Thyroid gland (tissue), 4 donors: Measurements from ENCODE around the gene CHCHD10. TPM values are rescaled to one million over a fixed set of nuclear protein-coding genes. Genes with fewer than 3 reads are reported as not detected.

Experiments used
- DNase-seq, 2 donors: peaks; one replicate each; pipeline ENCODE4 v3.0.0-alpha.2; 2019
- H3K27ac ChIP-seq, 3 donors: fragments of 200-600 bp; sonication (generic); 1 replicate in 2 of 3; 2 replicates in 1 of 3; pipeline ENCODE4 v1.5.1; 2016 to 2019; ENCODE audit warnings: mild to moderate bottlenecking in 1 of 3, moderate library complexity in 1 of 3
- H3K27me3 ChIP-seq: fragments of 200-600 bp; sonication (generic); one replicate; pipeline ENCODE4 v1.5.1; 2019
- H3K36me3 ChIP-seq, 2 donors: fragments of 200-600 bp; sonication (generic); one replicate each; pipeline ENCODE4 v1.5.1; 2016 to 2019
- H3K4me1 ChIP-seq, 2 donors: fragments of 200-600 bp; sonication (generic); one replicate each; pipeline ENCODE4 v1.5.1; 2017 to 2019
- H3K4me3 ChIP-seq, 3 donors: fragments of 200-600 bp; sonication (generic); replicated peaks in 1 of 3; 1 replicate in 2 of 3; 2 replicates in 1 of 3; pipeline ENCODE4 v1.5.1; 2016; ENCODE audit warnings: mild to moderate bottlenecking in 1 of 3
- H3K9me3 ChIP-seq: fragments of 200-600 bp; sonication (generic); one replicate; pipeline ENCODE4 v1.5.1; 2017
- POLR2A ChIP-seq, 2 donors: fragments of 450-650 bp; IDR thresholded peaks; one replicate each; pipeline ENCODE4 v1.6.1; 2017; ENCODE audit warnings: antibody characterized with exemption in 2 of 2, mild to moderate bottlenecking in 2 of 2, moderate library complexity in 1 of 2
- WGBS, 2 donors: methylation state at CpG; one replicate each; pipeline ENCODE4 v1.1.5; 2017; 5-methylcytosine and 5-hydroxymethylcytosine counted together
- intact Hi-C: fragments of 100-400 bp; cut with DNase I; formaldehyde crosslinking; loops from one replicate; pipeline ENCODE4 v1.15.1; 2023
- total RNA-seq, 4 donors: library from RNA; depleted of rRNA; stranded (reverse); fragments of >200 nt; gene quantifications; one replicate each; pipeline ENCODE4 v1.2.3, GENCODE V29; 2016
- TF ChIP-seq, protein P1 (sequence below), 6 experiments: fragments of 200-600 bp in 3 of 6; fragments of 450-650 bp in 3 of 6; sonication (generic) in 3 of 6; IDR thresholded peaks; one replicate each; pipeline ENCODE4 v1.5.1; 2016 to 2019; ENCODE audit warnings: antibody characterized with exemption in 6 of 6, mild to moderate bottlenecking in 2 of 6, inconsistent platforms in 1 of 6, moderate library complexity in 1 of 6

The CHCHD10 gene
- total RNA-seq, 4 donors from 2014 or later: 9.4 to 154 (median 47.0) TPM

DNA sequence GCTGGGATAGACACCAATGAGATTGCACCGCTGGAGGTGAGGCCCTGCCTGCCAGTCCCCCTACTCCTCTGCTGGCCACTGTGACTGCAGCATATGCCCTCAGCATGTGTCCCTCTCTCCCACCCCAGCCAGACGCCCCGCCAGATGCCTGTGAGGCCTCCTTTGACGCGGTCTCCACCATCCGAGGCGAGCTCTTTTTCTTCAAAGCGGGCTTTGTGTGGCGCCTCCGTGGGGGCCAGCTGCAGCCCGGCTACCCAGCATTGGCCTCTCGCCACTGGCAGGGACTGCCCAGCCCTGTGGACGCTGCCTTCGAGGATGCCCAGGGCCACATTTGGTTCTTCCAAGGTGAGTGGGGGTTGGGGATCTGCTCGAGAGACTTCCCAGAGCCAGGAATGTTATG lies 13.3 kb upstream of the CHCHD10 start:
- TF ChIP-seq, protein P1, sequence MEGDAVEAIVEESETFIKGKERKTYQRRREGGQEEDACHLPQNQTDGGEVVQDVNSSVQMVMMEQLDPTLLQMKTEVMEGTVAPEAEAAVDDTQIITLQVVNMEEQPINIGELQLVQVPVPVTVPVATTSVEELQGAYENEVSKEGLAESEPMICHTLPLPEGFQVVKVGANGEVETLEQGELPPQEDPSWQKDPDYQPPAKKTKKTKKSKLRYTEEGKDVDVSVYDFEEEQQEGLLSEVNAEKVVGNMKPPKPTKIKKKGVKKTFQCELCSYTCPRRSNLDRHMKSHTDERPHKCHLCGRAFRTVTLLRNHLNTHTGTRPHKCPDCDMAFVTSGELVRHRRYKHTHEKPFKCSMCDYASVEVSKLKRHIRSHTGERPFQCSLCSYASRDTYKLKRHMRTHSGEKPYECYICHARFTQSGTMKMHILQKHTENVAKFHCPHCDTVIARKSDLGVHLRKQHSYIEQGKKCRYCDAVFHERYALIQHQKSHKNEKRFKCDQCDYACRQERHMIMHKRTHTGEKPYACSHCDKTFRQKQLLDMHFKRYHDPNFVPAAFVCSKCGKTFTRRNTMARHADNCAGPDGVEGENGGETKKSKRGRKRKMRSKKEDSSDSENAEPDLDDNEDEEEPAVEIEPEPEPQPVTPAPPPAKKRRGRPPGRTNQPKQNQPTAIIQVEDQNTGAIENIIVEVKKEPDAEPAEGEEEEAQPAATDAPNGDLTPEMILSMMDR (IDR thresholded peaks at IDR 0.05): no peak
- no peak for TF ChIP-seq POLR2A (IDR thresholded peaks at IDR 0.05)
- no peaks in the 10 kb centered on the region for H3K9me3 ChIP-seq
- intact Hi-C loops: no loop called here
- H3K4me3 ChIP-seq: no peak overlapping the region
- H3K36me3 ChIP-seq: no peaks in the 10 kb centered on the region
- H3K27ac ChIP-seq: no peak overlapping the region
- WGBS, 2 donors: 81 to 93% methylated on average over 14 to 15 of the region's 15 CpGs
- H3K27me3 ChIP-seq: no peaks in the 10 kb centered on the region
- H3K4me1 ChIP-seq: no peaks in the 10 kb centered on the region
- no peak for DNase-seq

DNA sequence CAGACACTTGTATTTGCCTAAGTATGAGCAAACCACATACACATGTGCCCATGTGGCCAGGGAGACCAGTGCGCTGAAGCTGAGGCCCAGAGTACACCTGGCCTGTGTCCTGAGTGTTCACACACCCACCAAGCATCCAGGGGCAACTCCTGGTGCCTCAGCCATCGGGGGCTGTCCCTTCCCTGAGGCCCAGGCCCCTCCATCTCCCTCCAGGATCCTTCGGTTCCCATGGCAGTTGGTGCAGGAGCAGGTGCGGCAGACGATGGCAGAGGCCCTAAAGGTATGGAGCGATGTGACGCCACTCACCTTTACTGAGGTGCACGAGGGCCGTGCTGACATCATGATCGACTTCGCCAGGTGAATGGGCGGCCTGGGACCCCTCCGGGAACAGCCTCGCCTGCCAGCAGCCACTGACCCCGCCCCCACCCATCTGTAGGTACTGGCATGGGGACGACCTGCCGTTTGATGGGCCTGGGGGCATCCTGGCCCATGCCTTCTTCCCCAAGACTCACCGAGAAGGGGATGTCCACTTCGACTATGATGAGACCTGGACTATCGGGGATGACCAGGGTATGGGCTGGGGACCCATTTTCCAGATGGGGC lies 12.5 kb upstream of the CHCHD10 start:
- intact Hi-C loops: no loop called here
- H3K36me3 ChIP-seq: no peaks in the 10 kb centered on the region
- 85 to 93% methylated on average over 16 to 17 of the region's 20 CpGs for WGBS, 2 donors

DNA sequence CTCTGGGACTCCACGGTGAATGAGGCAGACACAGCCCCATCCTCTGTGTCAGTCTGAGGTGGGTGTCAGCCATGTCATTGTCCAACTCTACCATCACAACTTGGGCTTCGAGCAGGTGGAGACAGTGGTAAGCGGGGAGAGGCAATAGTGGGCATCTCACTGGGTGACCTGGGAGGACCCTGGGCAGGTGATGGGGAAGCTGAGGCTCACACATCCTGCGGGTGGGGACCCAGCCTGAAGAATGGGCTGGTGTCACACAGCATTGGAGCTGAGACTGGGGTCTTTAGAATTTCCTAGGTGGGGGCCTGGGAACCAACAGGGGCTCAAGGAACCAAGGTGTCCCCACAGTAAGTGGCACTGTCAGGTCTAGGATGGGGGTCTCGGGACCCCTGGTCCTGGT lies 12.0 kb upstream of the CHCHD10 start:
- Histone ChIP-seq H3K36me3 (no peaks in the 10 kb centered on the region), H3K4me1 (no peaks in the 10 kb centered on the region), H3K27ac (no peak overlapping the region), H3K4me3 (no peak overlapping the region), H3K9me3 (no peaks in the 10 kb centered on the region), H3K27me3 (no peaks in the 10 kb centered on the region)
- TF ChIP-seq, protein P1 (IDR thresholded peaks at IDR 0.05): no peak
- TF ChIP-seq POLR2A (IDR thresholded peaks at IDR 0.05): no peak
- WGBS, 2 donors: 63 to 77% methylated on average over 1 to 2 of the region's 5 CpGs
- DNase-seq: no peak
- intact Hi-C loops: no loop called here

More for the DNA sequence above, 12.5 kb upstream of the CHCHD10 start:
- DNase-seq: no peak
- no peaks in the 10 kb centered on the region for H3K9me3 ChIP-seq
- no peak overlapping the region for H3K4me3 ChIP-seq
- H3K4me1 ChIP-seq: no peaks in the 10 kb centered on the region
- TF ChIP-seq, protein P1 (IDR thresholded peaks at IDR 0.05): no peak
- TF ChIP-seq POLR2A (IDR thresholded peaks at IDR 0.05): no peak
- H3K27ac ChIP-seq: no peak overlapping the region
- no peaks in the 10 kb centered on the region for H3K27me3 ChIP-seq

DNA sequence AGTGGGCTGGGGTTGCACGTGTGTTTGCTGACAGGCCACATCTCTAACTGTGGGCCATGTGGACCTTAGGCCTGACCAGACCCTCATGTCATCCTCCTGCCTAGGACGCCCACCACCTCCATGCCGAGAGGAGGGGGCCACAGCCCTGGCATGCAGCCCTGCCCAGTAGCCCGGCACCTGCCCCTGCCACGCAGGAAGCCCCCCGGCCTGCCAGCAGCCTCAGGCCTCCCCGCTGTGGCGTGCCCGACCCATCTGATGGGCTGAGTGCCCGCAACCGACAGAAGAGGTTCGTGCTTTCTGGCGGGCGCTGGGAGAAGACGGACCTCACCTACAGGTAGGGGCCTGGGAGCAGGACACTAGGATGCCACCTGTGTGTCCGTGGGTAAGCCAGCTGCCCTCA lies 11.3 kb upstream of the CHCHD10 start:
- 100% methylated on average over 1 of the region's 16 CpGs; no CpG with 5 or more reads in 1 of the 2 donors for WGBS, 2 donors
- H3K27ac ChIP-seq: no peak overlapping the region
- no peaks in the 10 kb centered on the region for H3K4me1 ChIP-seq
- H3K27me3 ChIP-seq: no peaks in the 10 kb centered on the region
- no peak overlapping the region for H3K4me3 ChIP-seq
- H3K36me3 ChIP-seq: no peaks in the 10 kb centered on the region
- intact Hi-C loops: no loop called here
- no peaks in the 10 kb centered on the region for H3K9me3 ChIP-seq
- DNase-seq: no peak
- TF ChIP-seq POLR2A (IDR thresholded peaks at IDR 0.05): no peak
- TF ChIP-seq, protein P1 (IDR thresholded peaks at IDR 0.05): no peak

DNA sequence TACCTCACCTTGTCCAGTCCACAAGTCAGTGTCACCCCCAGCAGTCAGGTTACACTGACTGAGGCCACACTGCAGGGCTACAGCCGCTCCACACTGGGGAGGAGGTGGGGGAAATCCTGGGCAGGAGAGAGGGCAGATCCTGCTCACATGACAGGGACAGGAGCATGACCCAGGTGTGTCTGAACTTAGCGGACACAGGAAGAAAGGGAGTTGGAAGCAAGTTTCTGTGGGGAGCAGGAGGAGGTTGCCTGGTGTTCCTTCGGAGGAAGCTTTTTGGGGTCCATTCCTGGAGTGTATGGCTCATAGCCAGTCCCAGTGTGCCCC lies 10.8 kb upstream of the CHCHD10 start:
- Histone ChIP-seq H3K4me3 (no peak overlapping the region), H3K9me3 (no peaks in the 10 kb centered on the region), H3K27ac (no peak overlapping the region), H3K4me1 (no peaks in the 10 kb centered on the region), H3K36me3 (no peaks in the 10 kb centered on the region), H3K27me3 (no peaks in the 10 kb centered on the region)
- TF ChIP-seq, protein P1 (IDR thresholded peaks at IDR 0.05): no peak
- 86 to 92% methylated on average over 3 of the region's 3 CpGs for WGBS, 2 donors
- DNase-seq: no peak
- intact Hi-C loops: no loop called here
